Measurements from ENCODE around the gene SPOPL. TPM values are rescaled to one million over a fixed set of nuclear protein-coding genes. Genes with fewer than 3 reads are reported as not detected.

SPOPL gene
- total RNA-seq, 2 donors from 2014 or later: 12.1 to 14.4 TPM

DNA sequence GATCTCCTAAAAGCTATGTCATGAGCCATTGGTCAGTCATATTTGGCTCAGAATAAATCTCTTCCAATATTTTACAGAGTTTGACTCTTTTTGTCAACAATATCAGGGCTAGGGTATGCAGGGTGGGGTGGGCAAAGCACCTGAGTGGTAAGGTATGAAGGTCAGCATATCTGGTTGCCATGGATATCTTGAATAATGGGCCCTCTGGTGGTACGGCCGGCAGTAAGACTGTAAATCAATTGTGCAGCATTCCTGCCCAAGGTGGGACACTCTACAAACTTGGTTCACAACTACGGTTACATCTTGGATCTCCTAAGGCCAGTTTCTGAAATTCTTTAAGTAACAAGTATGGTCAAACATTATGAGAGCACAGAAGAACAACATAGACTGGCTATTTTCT lies 119.6 kb downstream of the SPOPL start:
- TF ChIP-seq, protein P1, sequence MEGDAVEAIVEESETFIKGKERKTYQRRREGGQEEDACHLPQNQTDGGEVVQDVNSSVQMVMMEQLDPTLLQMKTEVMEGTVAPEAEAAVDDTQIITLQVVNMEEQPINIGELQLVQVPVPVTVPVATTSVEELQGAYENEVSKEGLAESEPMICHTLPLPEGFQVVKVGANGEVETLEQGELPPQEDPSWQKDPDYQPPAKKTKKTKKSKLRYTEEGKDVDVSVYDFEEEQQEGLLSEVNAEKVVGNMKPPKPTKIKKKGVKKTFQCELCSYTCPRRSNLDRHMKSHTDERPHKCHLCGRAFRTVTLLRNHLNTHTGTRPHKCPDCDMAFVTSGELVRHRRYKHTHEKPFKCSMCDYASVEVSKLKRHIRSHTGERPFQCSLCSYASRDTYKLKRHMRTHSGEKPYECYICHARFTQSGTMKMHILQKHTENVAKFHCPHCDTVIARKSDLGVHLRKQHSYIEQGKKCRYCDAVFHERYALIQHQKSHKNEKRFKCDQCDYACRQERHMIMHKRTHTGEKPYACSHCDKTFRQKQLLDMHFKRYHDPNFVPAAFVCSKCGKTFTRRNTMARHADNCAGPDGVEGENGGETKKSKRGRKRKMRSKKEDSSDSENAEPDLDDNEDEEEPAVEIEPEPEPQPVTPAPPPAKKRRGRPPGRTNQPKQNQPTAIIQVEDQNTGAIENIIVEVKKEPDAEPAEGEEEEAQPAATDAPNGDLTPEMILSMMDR (IDR thresholded peaks at IDR 0.05): no peak
- Histone ChIP-seq H3K36me3 (no peaks in the 10 kb centered on the region), H3K4me1 (no peaks in the 10 kb centered on the region), H3K9me3 (no peaks in the 10 kb centered on the region), H3K27ac (no peak overlapping the region), H3K27me3 (no peaks in the 10 kb centered on the region), H3K4me3 (no peak overlapping the region)
- DNase-seq (ENCODE audit: low spot score): no peak

DNA sequence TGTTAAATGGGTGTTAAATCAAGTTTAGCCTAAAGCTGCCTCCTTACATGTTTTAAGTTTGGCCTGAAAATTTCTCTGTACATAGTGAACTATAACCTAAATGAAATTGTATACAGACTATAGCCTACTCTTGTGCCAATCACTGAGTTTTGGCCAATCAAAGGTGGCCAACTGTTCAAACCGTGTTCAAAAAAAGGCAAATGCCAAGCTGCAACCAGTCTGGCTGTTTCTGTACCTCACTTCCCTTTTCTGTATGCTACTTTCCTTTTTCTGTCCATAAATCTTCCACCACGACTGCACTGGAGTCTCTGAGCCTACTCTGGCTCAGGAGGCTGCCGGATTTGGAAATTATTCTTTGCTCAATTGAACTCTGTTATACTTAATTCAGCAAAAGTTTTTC lies 121.0 kb downstream of the SPOPL start:
- Histone ChIP-seq H3K9me3 (no peaks in the 10 kb centered on the region), H3K4me3 (no peak overlapping the region), H3K27ac (no peak overlapping the region), H3K36me3 (no peaks in the 10 kb centered on the region), H3K27me3 (no peaks in the 10 kb centered on the region), H3K4me1 (no peaks in the 10 kb centered on the region)
- DNase-seq (ENCODE audit: low spot score): no peak
- TF ChIP-seq, protein P1 (IDR thresholded peaks at IDR 0.05): no peak

All from right atrium auricular region (tissue), 2 donors.